Measurements from ENCODE around the gene CHST1. TPM values are rescaled to one million over a fixed set of nuclear protein-coding genes. Genes with fewer than 3 reads are reported as not detected.

CHST1 gene
- total RNA-seq, result 5.4 TPM in 2 replicates

GRCh38 chr11:45665206-45665932 is at the start of gene CHST1:
CHST1 (minus strand) TSS chr11:45665622; CDS start chr11:45650923, 14,699 bp downstream.
- DNase-seq (ENCODE audit: low read depth in 2 of 2), result peak in 1 of 2 donors; percentile 71

GRCh38 chr11:45713573-45713972 is 48.2 kb upstream of the CHST1 start:
- no peak for DNase-seq (ENCODE audit: low read depth in 2 of 2)

- no peak for DNase-seq (ENCODE audit: low read depth in 2 of 2)
Observed at GRCh38 chr11:45710561-45710960, 45.1 kb upstream of the CHST1 start.

GRCh38 chr11:45708887-45709663 is 43.7 kb upstream of the CHST1 start:
- no peak for DNase-seq (ENCODE audit: low read depth in 2 of 2)

- DNase-seq (ENCODE audit: low read depth in 2 of 2), result no peak
Observed at GRCh38 chr11:45704635-45705034, 39.2 kb upstream of the CHST1 start.

- no peak for DNase-seq (ENCODE audit: low read depth in 2 of 2)
Observed at GRCh38 chr11:45704133-45704532, 38.7 kb upstream of the CHST1 start.

- DNase-seq (ENCODE audit: low read depth in 2 of 2), result no peak
Observed at GRCh38 chr11:45702511-45702910, 37.1 kb upstream of the CHST1 start.

GRCh38 chr11:45698777-45699497 is 33.5 kb upstream of the CHST1 start:
- DNase-seq (ENCODE audit: low read depth in 2 of 2), result no peak

- peak in 1 of 2 donors; percentile 14 for DNase-seq (ENCODE audit: low read depth in 2 of 2)
Observed at GRCh38 chr11:45692808-45693453, 27.5 kb upstream of the CHST1 start.

GRCh38 chr11:45688472-45689033 is 23.1 kb upstream of the CHST1 start:
- DNase-seq (ENCODE audit: low read depth in 2 of 2), result no peak

GRCh38 chr11:45687836-45688235 is 22.4 kb upstream of the CHST1 start:
- no peak for DNase-seq (ENCODE audit: low read depth in 2 of 2)

GRCh38 chr11:45685964-45686537 is 20.6 kb upstream of the CHST1 start:
- no peak for DNase-seq (ENCODE audit: low read depth in 2 of 2)

GRCh38 chr11:45684440-45684839 is 19.0 kb upstream of the CHST1 start:
- DNase-seq (ENCODE audit: low read depth in 2 of 2), result no peak

- no peak for DNase-seq (ENCODE audit: low read depth in 2 of 2)
Observed at GRCh38 chr11:45683271-45684058, 18.0 kb upstream of the CHST1 start.

GRCh38 chr11:45679806-45680205 is 14.4 kb upstream of the CHST1 start:
- DNase-seq (ENCODE audit: low read depth in 2 of 2), result no peak

GRCh38 chr11:45678976-45679375 is 13.6 kb upstream of the CHST1 start:
- no peak for DNase-seq (ENCODE audit: low read depth in 2 of 2)

- no peak for DNase-seq (ENCODE audit: low read depth in 2 of 2)
Observed at GRCh38 chr11:45677770-45678512, 12.5 kb upstream of the CHST1 start.

GRCh38 chr11:45676522-45677095 is 11.2 kb upstream of the CHST1 start:
- DNase-seq (ENCODE audit: low read depth in 2 of 2), result no peak

- no peak for DNase-seq (ENCODE audit: low read depth in 2 of 2)
Observed at GRCh38 chr11:45675646-45676045, 10.2 kb upstream of the CHST1 start.
